SIG-M5 treated with dmso at 0.1 percent for 504 hours (cell line): Measurements from ENCODE around the gene BRD1.

ENCODE experiments used
- DNase-seq: peaks from one replicate; lab custom pipeline; 2025; ENCODE audit not compliant: unreplicated experiment; lab: John Stamatoyannopoulos, UW

BRD1 gene

DNA sequence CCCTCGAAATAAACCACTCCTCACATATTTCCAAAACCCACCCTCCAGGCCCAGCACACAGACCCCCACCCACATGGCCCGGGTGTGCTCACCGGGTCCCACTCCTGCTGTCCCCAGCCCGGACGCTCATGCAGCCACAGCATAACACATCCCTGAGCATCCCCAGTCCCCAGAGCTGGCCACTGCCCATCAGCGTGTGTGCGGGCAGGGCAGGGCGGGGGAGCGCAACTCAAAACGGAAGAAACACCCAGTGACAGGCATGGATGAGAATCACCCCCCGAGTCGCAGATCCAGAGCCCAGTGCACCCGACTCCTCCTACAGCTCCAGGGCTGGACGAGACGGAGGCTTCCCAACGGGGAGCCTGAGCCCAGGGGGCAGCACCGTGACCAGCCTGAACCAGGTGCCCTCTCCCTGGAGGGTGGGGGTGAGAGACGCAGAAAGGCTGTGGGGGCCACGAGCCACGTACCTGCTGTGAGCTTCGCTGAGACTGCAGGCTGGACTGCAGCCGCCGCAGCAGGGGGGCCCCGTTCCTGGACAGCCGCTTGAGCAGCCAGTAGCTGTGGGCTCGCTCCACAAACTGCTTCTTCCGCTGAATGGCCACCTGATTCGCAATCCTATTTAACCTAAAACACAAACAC, 23.8 kb downstream of the BRD1 start:
- no peak for DNase-seq

DNA sequence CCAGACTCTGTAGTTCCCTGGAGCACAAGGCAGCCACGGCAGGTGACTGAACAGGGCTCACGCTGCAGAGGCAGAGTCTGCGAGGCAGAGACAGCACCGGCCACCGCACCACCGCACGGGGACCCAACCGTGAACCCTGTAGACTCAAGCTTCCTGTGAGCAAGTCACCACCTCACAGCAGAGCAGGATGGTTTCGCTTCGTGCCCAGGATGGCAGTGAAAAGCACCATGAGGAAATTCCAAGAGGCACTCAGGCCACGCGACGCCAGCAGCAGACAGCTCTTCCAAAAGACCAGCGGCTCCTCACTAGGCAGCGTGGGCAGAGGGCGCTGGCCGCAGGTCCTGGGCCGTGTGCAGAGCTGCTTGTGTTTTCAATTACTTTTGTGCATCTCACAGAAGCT, 24.5 kb downstream of the BRD1 start:
- no peak for DNase-seq

DNA sequence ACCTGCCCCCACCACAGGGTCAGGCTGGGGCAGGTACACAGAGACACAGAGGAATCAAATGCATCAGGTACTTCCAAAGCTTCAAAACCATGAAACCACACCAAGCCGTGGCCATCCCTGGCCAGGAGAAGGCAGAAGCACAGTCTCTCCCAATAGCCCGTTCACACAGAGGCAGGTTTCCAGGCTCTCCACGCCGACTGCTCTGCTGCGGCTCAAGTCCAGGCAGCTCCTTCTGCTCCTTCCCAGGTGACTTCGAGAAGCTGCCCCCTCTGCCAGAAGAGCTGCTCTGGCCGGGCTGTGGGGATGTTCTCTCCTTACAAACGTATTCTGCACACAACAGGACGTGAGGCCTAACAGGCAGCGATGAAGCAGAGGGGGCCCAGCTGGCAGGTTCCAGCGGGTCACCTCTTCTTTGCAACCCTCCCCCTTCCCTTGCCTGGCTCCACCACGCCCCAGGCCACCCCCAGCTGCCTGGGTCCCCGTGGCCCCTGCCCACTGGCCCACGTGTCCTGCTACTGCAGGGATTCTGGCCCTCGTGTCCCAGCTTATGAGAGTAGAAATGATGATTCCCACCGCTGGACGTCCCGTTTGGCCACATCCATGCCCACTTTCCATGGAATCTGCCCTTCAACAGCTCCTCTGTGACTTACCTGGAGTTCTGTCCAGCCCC, 26.1 kb downstream of the BRD1 start:
- DNase-seq: no peak

DNA sequence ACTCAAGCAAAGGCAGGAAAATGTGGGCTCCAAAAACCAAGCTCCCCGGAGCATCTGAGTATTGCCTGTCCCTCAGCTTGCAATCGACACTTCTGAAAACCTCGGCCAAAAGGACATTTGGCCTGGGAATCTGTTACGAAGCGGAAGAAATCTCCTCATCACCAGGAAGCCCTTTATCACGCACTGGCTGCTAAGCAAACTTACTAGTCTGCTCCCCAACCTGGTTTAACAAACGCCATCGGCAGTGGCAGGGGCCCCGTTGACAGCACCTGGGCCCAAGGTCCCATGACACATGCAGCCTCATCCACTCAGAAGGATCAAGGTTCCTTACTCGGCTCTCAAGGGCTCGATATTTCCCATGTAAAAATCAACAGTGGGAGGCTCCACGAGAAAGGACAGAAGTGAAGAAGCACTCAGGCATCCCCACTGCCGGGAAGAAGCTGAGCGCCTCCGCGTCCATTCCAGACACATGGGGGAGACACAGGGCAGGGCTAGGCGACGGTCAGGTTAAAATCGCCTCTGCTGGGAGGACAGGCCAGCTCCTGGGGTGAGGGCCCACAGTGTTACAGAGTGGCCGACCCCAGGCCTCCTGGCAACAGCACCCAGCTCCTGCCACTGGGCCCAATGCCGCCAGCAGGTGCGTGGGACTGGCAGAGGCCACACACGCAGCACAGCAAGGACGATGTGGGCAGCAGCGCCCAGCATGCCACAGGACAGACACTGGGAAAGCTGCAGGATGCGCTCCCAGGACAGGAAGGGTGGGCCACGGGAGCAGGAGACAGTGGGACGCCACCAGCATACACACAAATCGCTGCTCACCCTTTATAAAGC, 27.1 kb downstream of the BRD1 start:
- DNase-seq: no peak

DNA sequence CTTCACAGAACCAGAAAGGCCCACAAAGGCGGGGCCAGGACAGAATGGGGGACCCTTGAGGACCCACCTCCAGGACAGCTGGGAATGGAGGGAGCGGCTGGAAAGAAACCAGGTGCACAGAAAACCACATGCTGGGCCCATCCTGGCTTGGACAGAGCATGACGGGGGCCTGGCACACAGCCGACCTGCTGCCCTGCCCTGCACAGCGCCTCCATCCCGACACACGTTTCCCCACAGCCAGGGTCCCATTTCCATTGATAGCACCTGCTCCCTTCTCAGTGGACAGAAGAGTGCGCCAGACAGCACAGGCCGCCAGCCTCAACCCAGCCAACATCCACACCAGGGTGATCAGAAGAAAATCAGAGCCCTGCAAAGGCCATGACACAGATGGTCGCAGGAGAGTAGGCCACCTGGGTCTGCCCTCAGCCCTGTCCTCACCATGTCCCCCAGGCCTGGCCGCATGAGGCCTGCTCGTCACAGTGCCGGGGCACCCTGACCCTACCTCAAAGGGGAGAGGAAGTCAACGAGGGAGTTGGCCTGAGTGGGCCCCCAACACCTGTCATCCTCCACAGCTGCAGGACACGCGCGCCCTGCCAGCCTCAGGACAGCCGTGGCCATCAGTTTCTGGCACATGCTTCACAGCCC, 28.1 kb downstream of the BRD1 start:
- DNase-seq: no peak

DNA sequence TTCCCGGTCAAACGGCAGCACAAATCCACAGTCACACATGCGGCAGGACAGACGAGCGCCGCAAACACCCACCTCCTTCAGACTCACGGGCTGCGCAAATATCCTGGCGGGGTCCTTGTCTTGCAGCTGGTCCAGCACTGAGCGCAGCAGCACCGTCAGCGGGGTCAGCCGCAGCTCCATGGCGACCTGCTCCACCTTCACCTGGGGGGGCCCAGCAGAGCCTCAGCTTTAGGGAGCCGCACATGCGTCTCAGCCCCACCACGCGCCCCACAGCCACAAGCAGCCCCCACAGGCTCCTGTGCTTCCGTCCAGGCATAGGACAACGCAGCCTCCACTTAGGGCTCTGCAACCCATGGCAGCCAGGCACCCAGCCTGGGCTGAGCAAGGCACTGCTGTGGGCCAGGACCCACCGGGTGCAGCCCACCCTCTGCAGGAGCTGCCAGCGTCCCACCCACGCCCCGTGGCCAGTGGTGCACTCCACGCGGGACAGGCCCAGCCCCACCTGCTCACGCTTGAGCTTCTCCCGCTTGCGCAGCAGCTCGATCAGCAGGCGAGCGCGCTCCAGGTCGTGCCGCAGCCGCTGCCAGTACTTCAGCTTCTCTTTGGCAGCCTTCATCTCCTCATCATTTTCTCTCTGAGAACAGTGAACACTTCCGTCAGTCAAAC, 29.1 kb downstream of the BRD1 start:
- DNase-seq: no peak

DNA sequence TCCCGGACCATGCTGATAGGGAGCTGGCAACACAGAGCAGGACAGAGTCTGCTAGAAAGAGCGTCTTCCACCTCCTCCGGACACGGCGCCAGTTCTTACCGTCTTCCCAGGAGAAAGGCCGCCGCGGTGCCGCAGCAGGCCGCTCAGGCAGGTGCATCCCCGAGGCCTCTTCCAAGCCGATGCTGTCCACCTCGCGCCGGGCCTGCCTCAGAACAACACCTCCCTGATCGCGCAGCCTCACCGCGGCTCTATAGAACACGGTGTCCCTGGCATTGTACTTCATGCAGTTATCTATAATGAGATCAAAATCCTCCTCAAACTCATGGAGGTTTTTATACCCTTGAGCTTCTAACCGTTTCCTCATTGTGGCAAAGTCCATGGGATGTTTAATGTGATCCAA, 30.0 kb downstream of the BRD1 start:
- no peak for DNase-seq

DNA sequence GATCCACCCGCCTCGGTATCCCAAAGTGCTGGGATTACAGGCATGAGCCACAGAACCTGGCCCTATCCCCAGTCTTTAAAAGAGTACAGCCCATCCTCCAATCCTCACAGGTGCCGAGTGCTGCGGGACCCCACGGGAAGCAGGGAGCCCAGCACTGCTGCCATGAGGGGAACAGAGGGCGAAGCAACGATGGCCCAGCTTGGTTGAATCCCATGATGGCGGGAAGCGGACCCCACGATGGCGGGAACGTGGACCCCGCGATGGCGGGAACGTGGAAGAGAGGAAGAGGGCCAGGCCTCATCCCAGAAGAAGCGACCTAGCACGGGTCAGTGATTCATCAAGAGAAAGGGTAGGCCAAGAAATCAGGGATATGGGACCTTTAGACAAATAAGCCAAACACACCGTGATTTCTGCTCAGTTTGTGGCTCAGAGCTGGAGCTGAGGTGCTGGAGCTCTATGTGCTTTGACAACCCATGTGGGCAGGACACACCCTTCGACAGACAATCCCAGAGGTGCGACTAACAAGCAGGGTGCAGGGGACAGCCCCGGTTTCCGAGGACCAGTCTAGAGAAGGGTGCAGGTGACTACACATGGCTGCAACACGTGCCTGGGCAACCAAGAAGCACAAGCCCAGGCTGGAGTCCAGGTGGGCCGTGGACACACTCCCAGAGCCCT, 30.9 kb downstream of the BRD1 start:
- no peak for DNase-seq

DNA sequence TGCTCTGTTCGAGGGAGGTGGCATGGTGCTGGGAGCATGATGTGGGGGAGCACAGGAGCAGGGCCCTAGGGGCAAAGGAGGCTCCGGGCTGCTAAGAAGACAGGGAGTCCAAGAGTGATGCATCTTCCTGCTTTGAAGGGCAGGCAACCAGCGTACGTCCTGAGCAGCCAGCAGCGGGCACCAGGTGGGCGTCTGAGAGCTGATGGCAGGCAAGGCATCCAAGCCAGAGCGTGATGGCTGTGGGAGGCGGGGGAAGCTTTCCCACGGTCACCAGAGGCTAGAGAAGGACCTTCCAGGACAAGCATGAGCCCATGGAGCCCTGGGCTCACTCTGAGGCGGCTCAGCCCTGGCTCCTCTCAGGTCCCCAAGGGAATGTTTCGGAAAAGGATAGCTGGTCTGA, 32.2 kb downstream of the BRD1 start:
- DNase-seq: no peak

DNA sequence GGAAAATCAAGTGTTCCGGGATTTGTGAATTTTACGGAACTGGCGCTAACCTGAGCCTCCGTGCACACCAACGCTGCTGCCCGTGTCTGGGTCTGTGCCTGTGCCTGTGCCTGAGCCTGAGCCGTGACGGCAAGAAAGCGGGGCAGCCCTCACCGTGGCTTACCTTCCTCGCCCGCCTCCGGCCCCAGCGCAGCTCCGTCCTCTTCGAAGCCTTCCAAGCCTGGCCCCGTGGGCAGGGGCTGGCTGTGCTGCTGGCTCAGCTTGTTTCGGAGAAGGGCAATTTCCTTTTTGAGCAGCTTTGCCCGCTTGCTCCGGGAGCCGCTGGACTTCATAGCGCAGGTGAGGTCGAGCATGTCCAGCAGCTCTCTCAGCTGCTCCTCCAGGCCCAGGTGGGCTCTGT, 33.8 kb downstream of the BRD1 start:
- DNase-seq: no peak

DNA sequence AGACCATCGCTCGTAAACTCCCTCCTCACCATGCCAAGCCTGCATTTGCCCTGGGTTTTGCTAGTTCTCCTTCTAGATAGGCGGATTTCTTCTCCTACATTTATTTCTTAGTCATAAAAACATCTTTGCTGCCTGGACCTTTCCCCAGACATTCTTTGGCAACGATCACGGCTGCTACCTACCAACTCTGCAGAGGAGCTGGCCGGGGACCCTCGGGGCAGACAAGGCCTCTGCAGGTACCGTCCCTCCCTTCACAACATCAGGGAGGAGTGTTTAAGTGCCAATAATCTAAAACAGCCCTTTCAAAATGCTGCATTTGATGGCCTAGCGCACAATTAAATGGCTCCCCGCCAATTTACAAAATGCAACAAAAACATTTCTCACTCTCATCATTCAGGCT, 34.4 kb downstream of the BRD1 start:
- no peak for DNase-seq

DNA sequence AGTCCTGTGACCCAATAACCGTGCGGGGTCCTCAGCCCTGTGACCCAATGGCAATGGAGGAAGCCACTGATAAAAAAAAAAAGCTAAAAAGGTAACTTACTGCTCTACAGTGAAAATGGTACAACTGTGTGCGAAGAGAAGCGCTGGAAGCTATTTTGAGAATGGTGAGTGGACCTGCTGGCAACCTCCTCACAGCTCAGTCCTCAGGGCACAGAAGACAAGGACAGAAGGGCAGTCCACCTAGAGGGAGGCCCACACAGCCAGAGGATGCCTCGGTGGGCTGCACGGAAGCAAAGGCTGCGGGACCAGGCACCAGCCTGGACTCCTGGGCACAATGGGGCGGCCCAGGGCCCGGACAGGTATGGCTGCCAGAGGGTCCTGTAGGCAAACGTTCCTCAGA, 35.6 kb downstream of the BRD1 start:
- no peak for DNase-seq

DNA sequence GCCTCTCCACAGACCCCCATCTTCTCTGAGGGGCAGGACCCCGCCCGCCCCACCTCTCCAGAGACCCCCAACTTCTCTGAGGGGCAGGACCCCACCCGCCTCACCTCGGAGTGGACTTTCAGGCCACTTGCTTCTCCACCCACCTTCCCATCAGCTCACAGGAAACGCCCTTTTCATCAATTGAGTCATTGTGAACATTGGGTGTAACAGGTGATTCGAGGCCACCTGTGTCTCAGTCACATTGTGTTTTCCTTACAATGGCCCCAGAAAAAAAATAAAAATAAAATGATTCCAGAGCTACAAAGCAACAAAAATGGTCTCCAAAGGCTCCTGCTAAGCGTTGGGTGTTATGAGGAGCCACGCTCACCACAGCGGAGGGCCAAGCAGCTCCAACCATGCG, 36.0 kb downstream of the BRD1 start:
- DNase-seq: no peak

DNA sequence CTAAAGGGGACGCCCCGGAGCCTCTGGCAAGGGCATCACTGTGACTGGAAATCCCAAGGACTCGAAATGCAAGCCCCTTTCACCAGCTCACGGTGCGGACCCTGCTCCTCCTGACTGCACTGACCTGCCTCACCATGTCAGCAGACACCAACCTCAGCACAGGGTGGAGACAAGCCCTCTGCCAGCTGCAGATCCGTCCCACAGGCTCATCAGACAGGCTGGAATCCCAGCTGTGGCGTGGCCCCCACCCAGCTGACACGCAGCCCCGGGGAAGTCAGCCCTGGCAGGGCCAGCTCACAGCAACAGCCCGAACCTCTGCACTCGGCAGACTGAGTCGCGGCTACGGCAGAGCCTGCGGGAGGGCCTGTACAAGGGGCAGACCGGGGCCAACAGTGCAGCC, 36.8 kb downstream of the BRD1 start:
- no peak for DNase-seq

DNA sequence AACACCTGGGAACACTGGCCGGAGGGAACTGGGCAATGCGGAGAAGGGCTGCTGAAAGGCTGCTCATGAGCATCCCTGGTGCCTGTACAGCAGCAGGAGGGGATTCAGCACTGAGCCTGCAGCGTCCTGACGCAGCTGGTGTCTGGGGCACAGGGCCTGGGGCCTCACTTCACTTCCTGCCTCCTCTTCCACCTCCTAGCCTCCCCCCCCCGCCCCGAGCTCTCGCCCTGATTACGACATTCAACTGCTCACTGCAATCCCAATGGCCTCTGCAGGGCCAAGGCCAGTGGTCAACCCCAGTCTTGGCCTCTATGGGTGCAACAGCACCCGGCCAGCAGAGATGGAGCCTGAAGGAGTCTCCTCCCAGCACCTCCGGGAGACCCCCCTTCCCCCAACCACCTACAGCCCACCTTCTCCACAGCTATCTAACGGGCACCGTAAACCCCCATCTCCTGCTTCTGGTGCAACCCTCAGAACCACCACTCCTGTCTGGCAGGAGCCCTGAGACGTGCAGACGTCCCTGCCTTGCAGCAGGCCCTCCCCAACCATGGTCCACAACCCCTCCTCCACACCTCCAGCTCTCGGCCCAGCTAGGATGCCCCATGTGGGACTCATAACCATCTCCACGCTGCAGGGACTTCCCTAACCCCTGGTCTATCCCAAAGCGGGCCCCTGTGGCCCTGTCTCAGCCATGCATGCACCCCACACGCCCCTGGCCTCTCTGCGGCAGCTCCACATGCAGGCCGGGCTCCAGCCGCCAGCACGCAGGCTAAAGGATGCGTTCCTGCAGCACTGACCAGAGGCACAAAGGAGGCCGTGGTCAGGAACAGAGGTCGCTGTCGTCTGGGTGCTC, 38.2 kb downstream of the BRD1 start:
- DNase-seq: peak; percentile 74

DNA sequence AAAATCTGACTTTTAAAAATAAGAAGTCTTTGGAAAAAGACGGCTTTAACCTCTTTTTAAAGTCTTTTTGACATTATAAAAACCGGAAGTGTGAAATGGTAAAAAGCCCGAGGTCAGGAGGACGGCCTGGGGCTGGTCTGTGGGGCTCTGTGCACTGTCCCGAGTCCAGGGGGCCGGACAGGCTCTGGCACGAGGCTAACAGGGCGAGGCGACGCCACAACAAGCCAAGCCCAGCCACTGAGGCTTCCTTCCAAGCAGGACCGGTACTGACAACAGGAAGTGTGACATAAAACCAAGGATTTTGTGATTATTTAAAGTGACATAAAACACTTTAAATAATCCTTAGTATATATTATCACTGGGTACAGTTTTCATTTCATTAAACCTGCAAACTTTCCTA, 39.2 kb downstream of the BRD1 start:
- DNase-seq: no peak

DNA sequence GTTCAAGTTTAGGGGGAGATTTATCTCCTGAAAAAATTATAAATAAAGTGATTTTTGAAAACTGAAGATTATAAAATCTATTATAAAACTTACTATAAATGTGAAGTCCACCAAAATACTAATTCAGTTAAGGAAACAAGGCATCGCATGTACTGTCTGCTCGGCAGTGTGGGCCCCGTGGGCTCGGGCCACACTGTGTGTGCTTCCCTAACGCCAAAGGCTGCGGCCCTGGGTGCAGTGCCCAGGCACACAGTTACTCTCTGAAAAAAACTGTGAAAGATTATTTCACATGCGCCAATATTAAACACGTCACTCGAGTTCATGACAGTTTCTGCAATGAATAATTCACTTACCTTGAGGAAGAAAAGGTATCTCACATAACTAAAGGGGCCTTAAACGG, 39.8 kb downstream of the BRD1 start:
- no peak for DNase-seq

DNA sequence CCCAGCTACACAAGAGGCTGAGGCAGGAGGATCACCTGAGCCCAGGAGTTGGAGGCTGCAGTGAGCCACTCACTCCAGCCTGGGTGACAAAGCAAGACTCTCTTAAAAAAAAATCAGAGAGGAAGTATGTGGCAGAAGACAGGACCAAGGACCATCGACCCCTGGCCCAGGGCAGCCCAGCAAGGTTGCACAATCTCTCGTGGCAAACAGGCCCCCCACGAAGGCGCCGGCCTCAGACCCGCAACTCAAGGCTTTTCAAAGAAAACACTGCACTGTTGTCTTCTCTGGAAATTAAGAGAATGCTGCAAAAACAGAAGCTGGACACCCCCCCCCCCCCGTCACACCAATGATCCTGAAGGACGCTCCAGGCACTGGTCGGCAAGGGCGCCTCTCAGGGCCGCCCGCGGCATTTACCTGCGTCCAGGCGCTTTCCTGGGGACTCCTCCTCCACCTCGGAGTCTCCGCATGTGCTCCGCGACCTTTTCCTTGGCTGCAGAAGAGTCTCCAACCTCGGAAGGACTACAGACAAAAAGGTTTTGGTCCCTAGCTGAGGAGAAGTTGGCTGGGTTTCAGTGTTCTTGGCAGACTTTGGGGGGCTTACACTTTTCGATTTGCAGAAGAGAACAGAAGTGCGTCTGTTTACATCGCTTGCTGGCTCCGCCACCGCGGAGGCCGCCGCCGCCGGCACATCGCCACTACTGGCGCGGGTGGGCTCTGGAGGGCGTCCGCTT, 40.5 kb downstream of the BRD1 start:
- DNase-seq: no peak

DNA sequence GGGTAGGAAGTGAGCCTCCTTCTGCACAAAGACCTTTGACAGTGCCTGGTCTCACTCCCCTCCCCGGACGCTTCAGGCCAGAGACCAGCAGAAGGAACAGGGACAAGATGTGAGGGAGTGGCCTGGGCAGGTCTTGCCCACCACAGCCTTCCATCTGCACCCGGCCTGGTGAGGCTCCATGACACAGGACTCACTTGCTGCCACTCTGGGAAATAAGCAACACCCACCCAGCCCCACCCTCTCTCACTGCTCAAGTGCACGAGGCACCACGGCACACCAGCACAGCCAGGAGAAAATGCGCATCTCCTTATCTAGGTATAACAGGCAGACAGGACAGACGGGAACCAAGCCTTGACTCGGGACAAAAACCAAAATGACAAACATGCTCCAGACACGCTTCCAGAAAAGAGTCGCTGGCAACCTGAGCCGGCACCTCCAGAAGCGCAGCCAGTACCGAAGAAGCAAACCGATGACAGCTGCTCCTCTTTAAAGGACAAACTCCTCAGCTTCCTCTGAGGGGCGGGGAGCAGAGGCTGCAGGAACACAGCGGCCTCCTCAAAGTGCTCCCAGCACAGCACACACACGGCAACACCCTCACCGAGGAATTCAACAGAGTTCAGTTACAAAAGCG, 41.7 kb downstream of the BRD1 start:
- DNase-seq: no peak
